GM19023 (cell line): Measurements from ENCODE around the gene LTBP1.

ENCODE experiments used
- ATAC-seq: cut with Tn5 transposase; IDR thresholded peaks from one replicate; pipeline ENCODE4 v1.9.1; 2021; ENCODE audit warnings: mild to moderate bottlenecking, moderate library complexity; ENCODE audit not compliant: unreplicated experiment

LTBP1 gene

GRCh38 chr2:33392366-33392765, 445.6 kb downstream of the LTBP1 start:
- no peak for ATAC-seq

DNA sequence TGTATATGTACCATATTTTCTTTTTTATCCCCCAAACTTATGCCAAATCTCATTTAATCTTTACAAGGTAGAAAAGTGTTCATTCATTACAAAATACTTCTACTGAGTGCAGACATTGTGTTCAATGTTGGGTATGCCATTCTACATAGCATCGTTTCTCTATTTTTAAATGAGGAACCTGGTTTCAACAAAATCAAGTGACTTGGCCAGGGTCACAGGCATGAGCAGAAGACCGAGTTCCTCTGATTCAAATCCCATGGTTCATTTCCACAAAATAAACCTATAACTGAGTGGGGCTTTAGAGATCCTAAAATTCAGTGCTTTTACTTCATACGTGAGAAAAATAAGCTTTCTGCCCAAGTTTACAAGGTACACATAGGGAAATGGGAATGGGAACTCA, 448.3 kb downstream of the LTBP1 start:
- no peak for ATAC-seq

GRCh38 chr2:33395655-33396249, 449.0 kb downstream of the LTBP1 start:
- ATAC-seq = no peak

DNA sequence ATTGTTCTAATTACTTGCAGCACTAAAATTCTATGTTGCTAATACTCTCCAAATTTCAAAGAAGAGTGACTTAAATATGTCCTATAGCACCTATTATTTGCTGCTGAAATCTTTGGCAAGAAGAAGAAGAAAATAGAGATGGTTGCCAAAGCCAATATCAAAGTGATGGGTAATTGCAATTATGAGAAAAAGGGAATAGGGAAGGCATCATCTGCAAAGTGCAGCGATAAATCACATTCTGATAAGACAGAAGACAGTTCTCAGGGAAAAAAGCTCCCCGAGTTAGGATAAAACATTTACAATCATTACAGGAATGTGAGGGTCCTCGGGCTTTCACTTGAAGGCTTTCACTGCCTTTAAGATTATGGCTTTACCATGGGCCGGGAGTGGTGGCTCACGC, 457.6 kb downstream of the LTBP1 start:
- ATAC-seq = no peak

GRCh38 chr2:33406622-33407021, 459.9 kb downstream of the LTBP1 start:
- ATAC-seq = no peak

DNA sequence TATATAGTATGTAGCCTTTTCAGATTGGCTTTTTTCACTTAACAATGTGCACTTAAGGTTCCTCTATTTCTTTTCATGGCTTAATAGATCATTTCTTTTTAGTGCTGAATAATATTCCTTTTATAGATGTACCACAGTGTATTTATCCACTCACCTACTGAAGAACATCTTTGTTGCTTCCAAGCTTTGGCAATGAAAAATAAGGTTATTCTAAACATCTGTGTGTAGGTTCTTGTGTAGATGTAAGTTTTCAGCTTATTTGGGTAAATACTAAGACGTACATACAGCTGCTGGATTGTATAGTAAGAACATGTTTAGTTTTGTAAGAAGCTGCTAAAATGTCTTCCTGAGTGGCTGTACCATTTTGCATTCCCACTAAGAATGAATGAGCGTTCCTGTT, 461.4 kb downstream of the LTBP1 start:
- no peak for ATAC-seq

DNA sequence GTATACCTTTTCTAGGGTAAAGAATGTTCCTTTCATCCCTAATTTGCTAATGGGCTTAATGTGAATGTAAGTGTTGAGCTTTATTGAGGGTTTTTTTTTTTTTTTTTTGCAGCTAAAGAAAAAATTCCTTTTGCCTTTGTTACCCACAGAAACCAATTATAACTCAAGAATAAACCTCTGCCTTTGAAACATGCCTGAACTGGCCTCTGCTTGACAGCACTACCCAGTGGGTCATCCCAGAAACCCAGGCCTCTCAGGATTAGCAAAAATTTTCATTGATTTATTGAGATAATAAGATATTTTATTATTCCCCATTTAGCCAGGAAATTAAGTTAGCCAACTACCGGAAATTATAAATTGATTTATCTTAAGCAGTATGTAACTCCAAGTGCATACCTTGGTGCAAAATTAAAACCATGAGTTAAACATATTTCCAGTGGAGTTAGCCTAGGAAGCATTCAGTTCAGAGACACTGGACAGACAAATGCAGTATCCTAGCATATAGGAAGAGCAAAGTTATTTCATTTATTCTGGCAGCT, 462.7 kb downstream of the LTBP1 start:
- ATAC-seq = no peak

DNA sequence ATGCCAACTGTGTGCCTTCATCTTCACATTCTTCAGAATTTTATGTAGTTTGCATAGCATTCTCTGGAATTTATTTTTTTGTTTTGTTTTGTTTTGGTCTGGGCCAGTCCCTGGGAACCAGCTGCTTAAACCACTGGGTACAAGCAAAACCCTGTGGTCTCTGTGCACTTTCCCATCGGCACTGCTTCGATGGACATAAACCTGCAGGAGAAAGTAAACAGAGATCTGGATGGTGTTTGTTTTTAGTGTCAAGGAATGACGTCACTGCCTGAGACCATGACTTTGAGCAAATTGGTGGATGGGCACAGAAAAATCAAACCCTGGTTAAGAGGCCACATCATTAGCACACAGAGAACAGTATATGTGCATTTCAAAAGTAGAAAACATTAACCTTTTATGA, 465.0 kb downstream of the LTBP1 start:
- ATAC-seq = no peak

- no peak for ATAC-seq
Measured at GRCh38 chr2:33412920-33413319, 466.2 kb downstream of the LTBP1 start.

DNA sequence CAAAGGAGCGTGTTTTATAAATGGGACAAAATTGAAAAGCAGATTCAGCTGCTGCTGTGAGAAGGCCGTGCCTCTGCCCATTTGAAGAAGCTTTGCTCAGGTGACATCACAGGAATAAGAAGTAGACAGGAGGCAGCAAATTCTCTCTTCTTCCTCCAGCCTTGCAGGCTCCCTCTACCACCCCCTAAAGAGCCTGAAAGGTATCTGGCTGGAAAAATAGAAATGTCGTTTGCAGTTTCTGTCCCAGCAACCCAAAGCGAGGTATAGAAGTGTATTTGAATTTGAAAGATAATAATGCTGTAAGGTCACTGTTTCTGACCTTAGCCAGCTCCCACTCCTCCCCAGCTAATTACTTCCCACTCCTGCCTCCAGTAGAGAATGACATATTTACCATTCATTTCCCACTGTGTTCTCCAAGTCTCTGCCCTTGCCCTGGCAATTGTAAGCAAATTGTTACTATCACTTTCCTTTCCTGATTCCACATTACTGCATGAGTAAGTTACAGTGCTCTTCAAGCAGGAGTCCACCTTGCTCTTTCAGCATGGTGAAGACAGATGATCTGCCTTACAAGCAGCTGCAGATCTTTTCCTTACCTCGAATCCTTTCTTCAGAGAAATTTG, 472.9 kb downstream of the LTBP1 start:
- ATAC-seq = no peak

DNA sequence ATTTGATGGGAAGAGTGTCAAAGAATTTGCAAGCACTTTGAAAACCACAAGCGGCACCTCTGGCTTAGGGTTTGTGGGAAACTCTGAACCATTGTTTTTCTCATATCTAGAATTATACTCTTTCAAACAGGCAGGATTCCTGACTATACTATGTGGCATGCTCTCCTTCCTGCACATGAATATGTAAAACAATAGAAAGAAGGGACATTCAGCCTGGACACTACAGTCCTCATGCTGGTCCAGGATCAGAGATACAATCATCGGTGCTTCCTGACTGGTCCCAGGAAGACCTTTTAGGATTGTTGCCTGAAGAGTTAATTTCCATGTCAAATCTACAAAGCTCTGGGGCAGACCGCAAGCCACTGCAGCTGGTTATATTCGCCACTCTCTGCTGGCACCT, 474.0 kb downstream of the LTBP1 start:
- ATAC-seq = no peak

- ATAC-seq = no peak
Measured at GRCh38 chr2:33421820-33422219, 475.1 kb downstream of the LTBP1 start.

GRCh38 chr2:33425161-33425560, 478.4 kb downstream of the LTBP1 start:
- ATAC-seq = no peak

- no peak for ATAC-seq
Measured at GRCh38 chr2:33425586-33426031, 478.9 kb downstream of the LTBP1 start.

DNA sequence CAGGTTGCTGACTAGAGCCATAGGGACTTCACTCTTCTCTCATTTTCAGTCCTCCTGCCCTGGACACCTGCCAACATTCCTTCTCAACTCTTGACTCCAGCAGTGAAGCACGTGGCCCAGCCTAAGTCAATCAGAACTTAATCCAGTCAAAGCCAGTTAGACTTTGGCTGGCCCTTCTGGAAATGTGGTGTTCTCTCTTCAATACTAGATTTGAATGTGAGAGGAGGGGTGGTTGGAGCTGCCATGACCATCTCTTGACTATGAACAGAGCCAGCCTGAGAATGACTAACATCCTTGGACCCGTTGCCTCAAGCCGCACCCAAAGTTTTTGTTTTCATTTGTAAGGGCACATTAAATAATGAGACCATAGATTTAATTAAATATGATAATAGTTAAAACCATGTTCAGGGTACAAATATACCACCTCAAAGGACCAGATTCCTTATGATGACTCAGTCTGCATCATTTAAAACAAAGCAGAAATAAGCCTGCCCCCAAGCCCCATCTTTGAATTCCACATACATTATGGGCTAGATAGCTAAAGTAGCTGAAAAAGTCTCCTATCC, 480.0 kb downstream of the LTBP1 start:
- ATAC-seq = no peak

DNA sequence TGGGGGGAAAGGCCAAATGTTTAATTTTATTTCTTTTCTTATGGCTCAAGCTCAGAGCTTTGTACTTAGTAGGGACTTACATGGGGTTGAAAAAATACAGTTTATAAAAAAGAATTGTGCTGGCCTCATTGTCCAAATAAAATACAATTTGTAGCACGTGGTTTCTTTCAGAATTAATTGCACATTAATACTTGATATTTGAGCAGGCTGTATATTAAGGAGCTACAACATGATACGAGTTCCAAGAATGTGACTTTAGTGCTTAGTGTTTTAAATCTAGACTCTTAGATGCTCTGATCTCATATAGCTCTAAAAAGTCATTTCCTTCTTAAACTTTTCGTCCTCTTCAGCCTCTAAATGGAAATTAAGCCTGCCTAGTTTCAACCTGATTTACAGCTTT, 483.3 kb downstream of the LTBP1 start:
- no peak for ATAC-seq

- no peak for ATAC-seq
Measured at GRCh38 chr2:33430856-33431255, 484.1 kb downstream of the LTBP1 start.

DNA sequence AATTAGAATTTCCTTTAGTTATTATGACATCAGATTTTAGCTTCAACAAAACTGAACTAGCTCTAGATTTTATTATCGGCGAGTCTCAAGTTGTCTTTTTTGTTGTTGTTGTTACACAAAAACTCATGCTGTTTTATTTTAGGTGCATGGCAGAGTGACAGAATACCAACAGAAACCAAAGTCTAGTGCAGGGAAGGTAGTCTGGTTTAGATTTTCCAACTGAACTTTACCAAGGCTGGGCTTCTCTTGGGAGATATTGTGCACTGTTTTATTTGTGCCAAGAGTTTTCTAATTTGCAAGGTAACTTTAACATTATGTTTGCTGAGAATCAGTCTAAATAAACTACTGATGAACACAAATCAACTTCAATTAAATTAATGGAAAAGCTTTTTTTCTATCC, 486.1 kb downstream of the LTBP1 start:
- ATAC-seq = no peak

GRCh38 chr2:33433279-33434235, 486.8 kb downstream of the LTBP1 start:
- ATAC-seq = no peak

DNA sequence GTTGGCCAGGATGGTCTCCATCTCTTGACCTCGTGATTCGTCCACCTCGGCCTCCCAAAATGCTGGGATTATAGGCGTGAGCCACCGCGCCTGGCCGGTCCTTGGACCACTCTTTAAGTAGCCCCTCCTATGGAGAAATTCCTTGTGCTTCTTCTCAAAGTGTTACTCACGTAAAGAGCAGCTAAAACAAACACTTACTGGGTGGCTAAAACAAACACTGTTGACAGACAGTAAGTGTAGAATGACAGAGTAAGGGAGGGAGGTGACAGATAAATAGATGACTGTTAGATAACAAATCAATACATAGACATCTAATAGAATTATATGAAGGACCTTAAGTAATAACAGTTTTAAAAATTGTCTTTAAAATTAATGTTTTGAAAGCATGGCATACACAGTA, 488.8 kb downstream of the LTBP1 start:
- no peak for ATAC-seq

- ATAC-seq = no peak
Measured at GRCh38 chr2:33436083-33436482, 489.3 kb downstream of the LTBP1 start.
